K562 (cell line): ENCODE measurements around the gene BAD. TPM values are rescaled to one million over a fixed set of nuclear protein-coding genes. Genes with fewer than 3 reads are reported as not detected.

Experiments used
- CC2D1A ChIP-seq: fragments of 450-650 bp; IDR thresholded peaks from 2 replicates; pipeline ENCODE4 v1.6.1; 2017; ENCODE audit warnings: mild to moderate bottlenecking
- CXXC5 ChIP-seq: fragments of 250-450 bp; sonication (Bioruptor Pico); IDR thresholded peaks from 2 replicates; pipeline ENCODE4 v1.8.0; 2022; ENCODE audit warnings: inconsistent platforms, mild to moderate bottlenecking, moderate library complexity
- ETV1 ChIP-seq: fragments of 450-650 bp; conservative IDR thresholded peaks from 2 replicates; pipeline ENCODE4 v1.6.1; 2016; ENCODE audit warnings: missing genetic modification characterization, control low read depth, low read depth, missing compliant biosample characterization
- HMGXB4 ChIP-seq: sonication (generic); formaldehyde crosslinking; IDR thresholded peaks from 2 replicates; pipeline ENCODE4 v1.8.1; 2023; ENCODE audit warnings: mild to moderate bottlenecking, missing genetic modification reagents
- MAX ChIP-seq: sonication (generic); formaldehyde crosslinking; IDR thresholded peaks from 2 replicates; pipeline ENCODE4 v1.9.0; 2022; ENCODE audit warnings: mild to moderate bottlenecking, missing genetic modification reagents
- MCM3 ChIP-seq: fragments of 450-650 bp; IDR thresholded peaks from 2 replicates; pipeline ENCODE4 v1.6.1; 2016
- NFATC3 ChIP-seq: fragments of 450-650 bp; IDR thresholded peaks from 2 replicates; pipeline ENCODE4 v1.6.1; 2017; ENCODE audit warnings: mild to moderate bottlenecking
- NKRF ChIP-seq: fragments of 450-650 bp; IDR thresholded peaks from 2 replicates; pipeline ENCODE4 v1.6.1; 2016; ENCODE audit warnings: borderline replicate concordance
- NR1H2 ChIP-seq: sonication (generic); formaldehyde crosslinking; IDR thresholded peaks from 2 replicates; pipeline ENCODE4 v1.4.0; 2020; ENCODE audit warnings: mild to moderate bottlenecking, missing genetic modification reagents
- POLR3G ChIP-seq: IDR thresholded peaks from 2 replicates; pipeline ENCODE4 v1.6.1; 2011; ENCODE audit not compliant: insufficient read length, insufficient replicate concordance; ENCODE audit errors: extremely low read depth
- PRDM10 ChIP-seq: fragments of 450-650 bp; IDR thresholded peaks from 2 replicates; pipeline ENCODE4 v1.6.1; 2018; ENCODE audit not compliant: partially characterized antibody
- PRPF4 ChIP-seq: fragments of 200-400 bp; formaldehyde crosslinking; IDR thresholded peaks from one replicate; pipeline ENCODE4 v1.6.1; 2017; ENCODE audit warnings: low read length, low read depth, mild to moderate bottlenecking; ENCODE audit not compliant: insufficient read depth, poor library complexity, severe bottlenecking
- SMARCC2 ChIP-seq: fragments of 450-650 bp; IDR thresholded peaks from 2 replicates; pipeline ENCODE4 v1.6.1; 2017; ENCODE audit warnings: antibody characterized with exemption, moderate library complexity, mild to moderate bottlenecking, low read depth
- ZNF347 ChIP-seq: fragments of 450-650 bp; formaldehyde crosslinking; IDR thresholded peaks from 2 replicates; pipeline ENCODE4 v1.4.0; 2020; ENCODE audit warnings: low read depth, mild to moderate bottlenecking, moderate library complexity
- ZNF518B ChIP-seq: fragments of 250-450 bp; sonication (Bioruptor Pico); IDR thresholded peaks from 2 replicates; pipeline ENCODE4 v1.5.0; 2021; ENCODE audit warnings: mild to moderate bottlenecking, moderate library complexity
- ZZZ3 ChIP-seq: fragments of 450-650 bp; IDR thresholded peaks from 2 replicates; pipeline ENCODE4 v1.6.1; 2016; ENCODE audit warnings: antibody characterized with exemption, mild to moderate bottlenecking, moderate library complexity
- polyA plus RNA-seq, 8 experiments: library from polyadenylated mRNA; depleted of rRNA in 4 of 8; stranded (reverse) in 5 of 8; unstranded in 3 of 8; fragments of >200 nt; fragmentation: Nextera tagmentation in 2 of 8; fragmentation: Illumina TruSeq in 1 of 8; extraction: Ambion mirVana in 2 of 8; extraction: Trizol in 1 of 8; gene quantifications; 2 replicates each; pipeline versions ENCODE4 v1.2.1 to v1.2.3, GENCODE V29; 2011 to 2014; ENCODE audit warnings: inconsistent platforms in 1 of 8, missing spikeins in 1 of 8
- total RNA-seq, 7 experiments: library from RNA; depleted of rRNA in 6 of 7; stranded (reverse); fragments of >200 nt in 6 of 7; fragmentation: Illumina TruSeq in 2 of 7; extraction: Trizol in 2 of 7; gene quantifications; 2 replicates each; pipeline versions ENCODE4 v1.2.1 to v1.2.3, GENCODE V29; 2011 to 2021; ENCODE audit warnings: low replicate concordance in 1 of 7

Gene BAD
- total and polyA plus RNA-seq, 9 of the 15 experiments (the other 6 are each of a cell fraction or from before 2014, with no cell fraction given) = 0.61 to 45.6 (median 11.8) TPM

- TF ChIP-seq NKRF (peak; percentile 84; the same call in 1 of the 2 replicates), ETV1 (tag) (peak; percentile 38), ZNF518B (CRISPR knock-in tag) (no peak), PRPF4 (no peak), ZZZ3 (no peak), PRDM10 (no peak), NFATC3 (peak; percentile 33; the same call in 1 of the 2 replicates), MAX (CRISPR knock-in tag) (peak; percentile 86), MCM3 (peak; percentile 82; the same call in 1 of the 2 replicates), POLR3G (no peak), HMGXB4 (CRISPR knock-in tag) (no peak), SMARCC2 (no peak; the same call in 1 of the 2 replicates), CXXC5 (CRISPR knock-in tag) (peak; percentile 56), CC2D1A (peak; percentile 45; the same call in 1 of the 2 replicates), NR1H2 (CRISPR knock-in tag) (no peak), ZNF347 (CRISPR knock-in tag) (no peak)
Observed at GRCh38 chr11:64331569-64332371, 47.3 kb upstream of the BAD start (continued).
